Liver (tissue), 9 donors: ENCODE results near the gene ACOT7. TPM values are rescaled to one million over a fixed set of nuclear protein-coding genes. Genes with fewer than 3 reads are reported as not detected.

Experiments
- DNase-seq: peaks from one replicate; pipeline ENCODE4 v3.0.0-alpha.2; 2017; ENCODE audit warnings: low spot score
- H3K27ac ChIP-seq, 2 donors: one replicate each; pipeline ENCODE4 v1.7.0; 2013; ENCODE audit warnings: inconsistent platforms in 2 of 2, low read length in 2 of 2, control low read depth in 1 of 2, low read depth in 1 of 2, mild to moderate bottlenecking in 1 of 2
- H3K27me3 ChIP-seq, 4 donors: one replicate each; pipeline versions ENCODE4 v1.6.1 to v1.7.0; 2013; ENCODE audit warnings: low read length in 3 of 4, inconsistent platforms in 1 of 4, mild to moderate bottlenecking in 1 of 4, moderate library complexity in 1 of 4; ENCODE audit not compliant: control insufficient read depth in 4 of 4, insufficient read depth in 4 of 4
- H3K36me3 ChIP-seq, 4 donors: one replicate each; pipeline versions ENCODE4 v1.6.1 to v1.7.0; 2013; ENCODE audit warnings: low read length in 3 of 4, mild to moderate bottlenecking in 3 of 4, low read depth in 1 of 4, moderate library complexity in 1 of 4; ENCODE audit not compliant: control insufficient read depth in 4 of 4, insufficient read depth in 3 of 4
- H3K4me1 ChIP-seq, 4 donors: one replicate each; pipeline versions ENCODE4 v1.6.1 to v1.7.0; 2013; ENCODE audit warnings: low read length in 3 of 4, mild to moderate bottlenecking in 3 of 4, moderate library complexity in 1 of 4; ENCODE audit not compliant: control insufficient read depth in 4 of 4, insufficient read depth in 4 of 4
- H3K4me3 ChIP-seq, 3 donors: one replicate each; pipeline versions ENCODE4 v1.6.1 to v1.7.0; 2013; ENCODE audit warnings: low read length in 3 of 3, control low read depth in 1 of 3, low read depth in 1 of 3, mild to moderate bottlenecking in 1 of 3
- H3K9ac ChIP-seq, 2 donors: one replicate each; pipeline ENCODE4 v1.7.0; 2013; ENCODE audit warnings: low read length in 2 of 2, mild to moderate bottlenecking in 2 of 2, moderate library complexity in 2 of 2, control low read depth in 1 of 2, low read depth in 1 of 2
- H3K9me3 ChIP-seq, 4 donors: one replicate each; pipeline versions ENCODE4 v1.6.1 to v1.7.0; 2013; ENCODE audit warnings: low read length in 3 of 4; ENCODE audit not compliant: control insufficient read depth in 4 of 4
- EGR1 ChIP-seq, 2 donors: IDR thresholded peaks; 2 replicates each; pipeline ENCODE4 v1.6.1; 2016 to 2018; ENCODE audit warnings: antibody characterized with exemption in 2 of 2, low read depth in 2 of 2
- FOXA2 ChIP-seq: IDR thresholded peaks from 2 replicates; pipeline ENCODE4 v1.6.1; 2016; ENCODE audit warnings: antibody characterized with exemption
- GABPA ChIP-seq, 2 donors: IDR thresholded peaks in 1 of 2; conservative IDR thresholded peaks in 1 of 2; 2 replicates each; pipeline ENCODE4 v1.6.1; 2016; ENCODE audit warnings: antibody characterized with exemption in 2 of 2, mild to moderate bottlenecking in 1 of 2, moderate library complexity in 1 of 2
- HNF4A ChIP-seq, 2 donors: conservative IDR thresholded peaks; 2 replicates each; pipeline ENCODE4 v1.6.1; 2016; ENCODE audit warnings: antibody characterized with exemption in 2 of 2, mild to moderate bottlenecking in 2 of 2
- HNF4G ChIP-seq: IDR thresholded peaks from 2 replicates; pipeline ENCODE4 v1.6.1; 2016; ENCODE audit warnings: antibody characterized with exemption
- JUND ChIP-seq, 2 donors: IDR thresholded peaks; 2 replicates each; pipeline ENCODE4 v1.6.1; 2016; ENCODE audit warnings: antibody characterized with exemption in 2 of 2
- NR2F2 ChIP-seq: IDR thresholded peaks from 2 replicates; pipeline ENCODE4 v1.6.1; 2016; ENCODE audit warnings: antibody characterized with exemption
- RAD21 ChIP-seq, 2 donors: IDR thresholded peaks; 2 replicates each; pipeline ENCODE4 v1.6.1; 2016; ENCODE audit warnings: antibody characterized with exemption in 2 of 2, mild to moderate bottlenecking in 2 of 2
- RXRA ChIP-seq, 2 donors: IDR thresholded peaks; 2 replicates each; pipeline ENCODE4 v1.6.1; 2017 to 2018; ENCODE audit warnings: antibody characterized with exemption in 2 of 2, mild to moderate bottlenecking in 1 of 2
- SP1 ChIP-seq: IDR thresholded peaks from 2 replicates; pipeline ENCODE4 v1.6.1; 2018; ENCODE audit warnings: antibody characterized with exemption, mild to moderate bottlenecking
- TAF1 ChIP-seq: conservative IDR thresholded peaks from 2 replicates; pipeline ENCODE4 v1.6.1; 2016; ENCODE audit warnings: antibody characterized with exemption, mild to moderate bottlenecking
- YY1 ChIP-seq: IDR thresholded peaks from 2 replicates; pipeline ENCODE4 v1.6.1; 2016; ENCODE audit warnings: antibody characterized with exemption, mild to moderate bottlenecking
- WGBS: extraction: QIAGEN DNeasy Blood & Tissue Kit; methylation state at CpG from one replicate; pipeline ENCODE4 v1.1.7; 2013; 5-methylcytosine and 5-hydroxymethylcytosine counted together
- polyA plus RNA-seq, 2 donors: library from polyadenylated mRNA; stranded (reverse) in 1 of 2; unstranded in 1 of 2; fragments of 200-250 nt in 1 of 2; fragments of >200 nt in 1 of 2; fragmentation: Nextera tagmentation in 1 of 2; extraction: Ambion mirVana in 1 of 2; gene quantifications; one replicate each; pipeline versions ENCODE4 v1.2.1 to v1.2.3, GENCODE V29; 2013 to 2015
- total RNA-seq, 2 donors: library from RNA; depleted of rRNA; stranded (reverse); fragments of >200 nt; gene quantifications; one replicate each; pipeline ENCODE4 v1.2.3, GENCODE V29; 2014
- TF ChIP-seq, protein P1 (sequence below): IDR thresholded peaks from 2 replicates; pipeline ENCODE4 v1.6.1; 2016; ENCODE audit warnings: antibody characterized with exemption
- TF ChIP-seq, protein P2 (sequence below): IDR thresholded peaks from 2 replicates; pipeline ENCODE4 v1.6.1; 2016; ENCODE audit warnings: antibody characterized with exemption
- donor health status: healthy.
- donor health status: healthy.
- donor health status: healthy.
- donor health status: healthy.
- donor health status: healthy.

Gene ACOT7
- total and polyA plus RNA-seq, 4 donors: 8.7 to 14.4 (median 10.4) TPM

DNA sequence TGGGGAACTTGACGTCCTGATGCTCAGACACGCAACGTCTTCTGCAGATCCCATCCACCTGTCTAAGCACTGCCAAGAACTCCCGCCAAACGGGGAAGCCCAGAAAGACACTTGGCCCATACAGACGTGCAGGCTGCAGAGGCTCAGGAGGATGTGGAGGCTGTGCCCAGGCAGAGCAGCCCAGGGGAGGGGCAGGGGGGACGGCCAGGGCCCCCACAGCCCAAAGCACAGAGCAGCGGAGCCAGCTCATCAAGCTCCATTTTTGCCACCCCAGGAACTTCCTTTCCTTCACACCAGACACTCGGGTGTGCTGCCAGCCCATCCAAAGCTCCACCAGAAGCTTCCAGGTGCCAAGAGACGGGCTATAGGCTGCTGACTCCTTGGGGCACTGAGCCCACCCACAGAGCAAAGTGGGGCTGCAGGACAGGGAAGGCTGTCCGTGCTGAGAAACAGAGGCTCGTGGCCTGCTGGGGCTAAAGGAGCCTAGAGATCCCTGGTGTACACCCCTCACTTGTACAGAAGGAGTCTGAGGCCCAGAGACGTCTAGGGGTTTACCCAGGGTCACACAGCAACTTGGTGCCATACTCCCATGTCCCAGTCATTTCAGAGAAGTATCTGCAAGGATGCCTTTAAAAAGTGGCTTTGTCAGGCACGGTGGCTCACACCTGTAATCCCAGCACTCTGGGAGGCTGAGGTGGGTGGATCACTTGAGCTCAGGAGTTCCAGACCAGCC is 59.1 kb downstream of the ACOT7 start:
- no peak overlapping the region for H3K4me3 ChIP-seq
- 93% methylated on average over 14 of the region's 14 CpGs for WGBS
- no peak for DNase-seq
- TF ChIP-seq, protein P1, sequence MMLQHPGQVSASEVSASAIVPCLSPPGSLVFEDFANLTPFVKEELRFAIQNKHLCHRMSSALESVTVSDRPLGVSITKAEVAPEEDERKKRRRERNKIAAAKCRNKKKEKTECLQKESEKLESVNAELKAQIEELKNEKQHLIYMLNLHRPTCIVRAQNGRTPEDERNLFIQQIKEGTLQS: no peak
- TF ChIP-seq HNF4A (conservative IDR thresholded peaks at IDR 0.05): no peak
- H3K27ac ChIP-seq: no peak overlapping the region
- no peak overlapping the region for H3K9ac ChIP-seq
- no peaks in the 10 kb centered on the region for H3K9me3 ChIP-seq
- H3K4me1 ChIP-seq: no peaks in the 10 kb centered on the region
- H3K27me3 ChIP-seq: no peaks in the 10 kb centered on the region
- H3K36me3 ChIP-seq: peaks cover 0 to 9% (median 3%) of the 10 kb centered on the region in 4 donors

- Histone ChIP-seq H3K4me1 (no peaks in the 10 kb centered on the region), H3K27me3 (no peaks in the 10 kb centered on the region), H3K36me3 (peaks cover 0 to 5% (median 2%) of the 10 kb centered on the region in 4 donors), H3K27ac (no peak overlapping the region), H3K4me3 (no peak overlapping the region), H3K9ac (no peak overlapping the region), H3K9me3 (no peaks in the 10 kb centered on the region)
- TF ChIP-seq EGR1 (IDR thresholded peaks at IDR 0.05; ENCODE audit: low read depth in 2 of 2) (no peak), YY1 (no peak), RXRA (IDR thresholded peaks at IDR 0.05) (no peak), HNF4G (no peak), GABPA (IDR thresholded peaks at IDR 0.05 in 1 of 2, conservative IDR thresholded peaks at IDR 0.05 in 1 of 2) (no peak), NR2F2 (no peak), FOXA2 (no peak), HNF4A (conservative IDR thresholded peaks at IDR 0.05) (no peak)
- TF ChIP-seq, protein P2, sequence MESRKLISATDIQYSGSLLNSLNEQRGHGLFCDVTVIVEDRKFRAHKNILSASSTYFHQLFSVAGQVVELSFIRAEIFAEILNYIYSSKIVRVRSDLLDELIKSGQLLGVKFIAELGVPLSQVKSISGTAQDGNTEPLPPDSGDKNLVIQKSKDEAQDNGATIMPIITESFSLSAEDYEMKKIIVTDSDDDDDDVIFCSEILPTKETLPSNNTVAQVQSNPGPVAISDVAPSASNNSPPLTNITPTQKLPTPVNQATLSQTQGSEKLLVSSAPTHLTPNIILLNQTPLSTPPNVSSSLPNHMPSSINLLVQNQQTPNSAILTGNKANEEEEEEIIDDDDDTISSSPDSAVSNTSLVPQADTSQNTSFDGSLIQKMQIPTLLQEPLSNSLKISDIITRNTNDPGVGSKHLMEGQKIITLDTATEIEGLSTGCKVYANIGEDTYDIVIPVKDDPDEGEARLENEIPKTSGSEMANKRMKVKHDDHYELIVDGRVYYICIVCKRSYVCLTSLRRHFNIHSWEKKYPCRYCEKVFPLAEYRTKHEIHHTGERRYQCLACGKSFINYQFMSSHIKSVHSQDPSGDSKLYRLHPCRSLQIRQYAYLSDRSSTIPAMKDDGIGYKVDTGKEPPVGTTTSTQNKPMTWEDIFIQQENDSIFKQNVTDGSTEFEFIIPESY: no peak
- DNase-seq: no peak
- 98% methylated on average over 10 of the region's 10 CpGs for WGBS
These were observed 60.7 kb downstream of the ACOT7 start for GRCh38 chr1:6332821-6333220.

DNA sequence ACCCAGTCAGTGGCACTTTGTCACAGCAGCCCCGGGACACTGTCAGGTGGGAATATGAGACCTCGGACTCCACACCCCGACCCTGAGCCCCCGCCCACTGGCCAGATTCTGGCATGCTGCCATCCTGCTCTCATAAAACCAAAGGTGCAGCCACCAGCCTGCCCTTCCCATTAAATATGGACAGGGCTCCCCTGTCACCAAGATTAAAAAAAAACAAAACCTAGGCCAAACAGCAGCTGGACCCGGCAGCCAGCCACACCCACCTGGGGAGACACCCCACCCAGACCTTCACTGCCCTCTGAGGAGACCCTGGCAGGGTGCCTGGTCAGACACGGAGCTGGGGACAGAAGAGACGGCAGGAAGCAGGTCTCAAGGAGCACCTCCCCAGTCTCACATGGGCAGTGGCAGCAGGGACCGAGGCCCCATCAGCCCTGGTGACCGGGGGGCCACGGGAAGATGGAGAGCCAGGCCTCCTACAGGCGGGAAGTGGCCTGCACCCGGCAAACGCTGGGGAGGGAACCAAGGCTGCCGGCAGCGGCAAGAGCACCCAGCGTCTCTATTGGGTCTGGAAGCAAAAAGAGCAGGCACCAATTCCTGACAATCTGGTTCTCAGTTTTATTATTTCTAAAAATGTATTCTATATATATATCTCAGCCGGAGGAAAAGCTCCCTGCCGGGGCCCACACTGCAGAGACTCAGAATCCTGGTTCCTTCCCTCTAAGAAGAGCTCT is 61.9 kb downstream of the ACOT7 start:
- Histone ChIP-seq H3K36me3 (peaks cover 0 to 9% (median 3%) of the 10 kb centered on the region in 4 donors), H3K27me3 (no peaks in the 10 kb centered on the region), H3K4me3 (no peak overlapping the region), H3K9ac (no peak overlapping the region), H3K27ac (no peak overlapping the region), H3K9me3 (no peaks in the 10 kb centered on the region), H3K4me1 (no peaks in the 10 kb centered on the region)
- WGBS: 84% methylated on average over 18 of the region's 18 CpGs
- TF ChIP-seq NR2F2 (no peak), FOXA2 (no peak), TAF1 (no peak), JUND (IDR thresholded peaks at IDR 0.05) (no peak), HNF4A (conservative IDR thresholded peaks at IDR 0.05) (no peak), GABPA (IDR thresholded peaks at IDR 0.05 in 1 of 2, conservative IDR thresholded peaks at IDR 0.05 in 1 of 2) (no peak), SP1 (no peak), EGR1 (IDR thresholded peaks at IDR 0.05; ENCODE audit: low read depth in 2 of 2) (no peak), RAD21 (IDR thresholded peaks at IDR 0.05) (no peak)
- TF ChIP-seq, protein P2: no peak
- DNase-seq: no peak
